B cell (primary cell): ENCODE data around the gene CCDC92B.

ENCODE experiments used
- EZH2 ChIP-seq: IDR thresholded peaks from 2 replicates; pipeline ENCODE4 v1.6.1; 2012; ENCODE audit warnings: borderline replicate concordance, low read depth, mild to moderate bottlenecking, moderate library complexity, low read length; ENCODE audit not compliant: insufficient read depth, poor library complexity, severe bottlenecking
- TF ChIP-seq, protein P1 (sequence below): fragments of 200-600 bp; IDR thresholded peaks from one replicate; pipeline ENCODE4 v1.8.0; 2022; ENCODE audit warnings: antibody characterized with exemption, mild to moderate bottlenecking

- TF ChIP-seq, protein P1, sequence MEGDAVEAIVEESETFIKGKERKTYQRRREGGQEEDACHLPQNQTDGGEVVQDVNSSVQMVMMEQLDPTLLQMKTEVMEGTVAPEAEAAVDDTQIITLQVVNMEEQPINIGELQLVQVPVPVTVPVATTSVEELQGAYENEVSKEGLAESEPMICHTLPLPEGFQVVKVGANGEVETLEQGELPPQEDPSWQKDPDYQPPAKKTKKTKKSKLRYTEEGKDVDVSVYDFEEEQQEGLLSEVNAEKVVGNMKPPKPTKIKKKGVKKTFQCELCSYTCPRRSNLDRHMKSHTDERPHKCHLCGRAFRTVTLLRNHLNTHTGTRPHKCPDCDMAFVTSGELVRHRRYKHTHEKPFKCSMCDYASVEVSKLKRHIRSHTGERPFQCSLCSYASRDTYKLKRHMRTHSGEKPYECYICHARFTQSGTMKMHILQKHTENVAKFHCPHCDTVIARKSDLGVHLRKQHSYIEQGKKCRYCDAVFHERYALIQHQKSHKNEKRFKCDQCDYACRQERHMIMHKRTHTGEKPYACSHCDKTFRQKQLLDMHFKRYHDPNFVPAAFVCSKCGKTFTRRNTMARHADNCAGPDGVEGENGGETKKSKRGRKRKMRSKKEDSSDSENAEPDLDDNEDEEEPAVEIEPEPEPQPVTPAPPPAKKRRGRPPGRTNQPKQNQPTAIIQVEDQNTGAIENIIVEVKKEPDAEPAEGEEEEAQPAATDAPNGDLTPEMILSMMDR = no peak
- no peak for TF ChIP-seq EZH2
Observed at GRCh38 chr17:2697611-2698162, 51.8 kb downstream of the CCDC92B start.
